Measurements from ENCODE around the gene INSL6.
"Not testable (repeated sequence)": the region's sequence is repeated elsewhere in the genome, so short reads cannot be mapped to it uniquely, and the experiment has no call there.

The INSL6 gene, protein sequence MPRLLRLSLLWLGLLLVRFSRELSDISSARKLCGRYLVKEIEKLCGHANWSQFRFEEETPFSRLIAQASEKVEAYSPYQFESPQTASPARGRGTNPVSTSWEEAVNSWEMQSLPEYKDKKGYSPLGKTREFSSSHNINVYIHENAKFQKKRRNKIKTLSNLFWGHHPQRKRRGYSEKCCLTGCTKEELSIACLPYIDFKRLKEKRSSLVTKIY

DNA sequence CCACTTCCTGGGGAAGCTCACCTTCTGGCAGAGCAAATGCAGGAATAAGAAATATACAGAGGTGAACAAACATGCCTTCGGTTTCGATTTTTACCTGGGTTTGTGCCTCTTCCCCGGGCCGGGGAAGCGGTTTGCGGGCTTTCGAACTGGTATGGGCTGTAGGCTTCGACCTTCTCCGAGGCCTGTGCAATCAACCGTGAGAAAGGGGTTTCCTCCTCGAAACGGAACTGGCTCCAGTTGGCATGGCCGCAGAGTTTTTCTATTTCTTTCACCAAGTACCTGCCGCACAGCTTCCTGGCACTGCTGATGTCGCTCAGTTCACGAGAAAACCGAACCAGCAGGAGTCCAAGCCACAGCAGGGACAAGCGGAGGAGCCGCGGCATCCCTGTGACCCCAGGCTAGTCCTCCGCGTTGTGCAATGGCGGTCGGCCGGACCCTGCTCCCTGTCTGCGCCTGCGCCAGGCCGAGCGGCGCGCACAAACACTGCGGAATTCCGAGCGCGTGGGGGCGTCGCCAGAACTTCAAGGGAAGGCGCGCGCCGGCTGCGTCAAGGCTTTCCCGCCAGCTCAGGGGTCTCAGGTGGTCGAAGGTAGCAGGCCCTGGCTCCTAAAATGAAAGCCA, at the start of gene INSL6:
Gene INSL6, minus strand, starts transcription at position 420 of the 621 bp plus-strand sequence. Its CDS starts 37 bp downstream, at position 383.
- DNase-seq (ENCODE audit: low read depth in 1 of 2, low spot score in 1 of 2) = no peak

DNA sequence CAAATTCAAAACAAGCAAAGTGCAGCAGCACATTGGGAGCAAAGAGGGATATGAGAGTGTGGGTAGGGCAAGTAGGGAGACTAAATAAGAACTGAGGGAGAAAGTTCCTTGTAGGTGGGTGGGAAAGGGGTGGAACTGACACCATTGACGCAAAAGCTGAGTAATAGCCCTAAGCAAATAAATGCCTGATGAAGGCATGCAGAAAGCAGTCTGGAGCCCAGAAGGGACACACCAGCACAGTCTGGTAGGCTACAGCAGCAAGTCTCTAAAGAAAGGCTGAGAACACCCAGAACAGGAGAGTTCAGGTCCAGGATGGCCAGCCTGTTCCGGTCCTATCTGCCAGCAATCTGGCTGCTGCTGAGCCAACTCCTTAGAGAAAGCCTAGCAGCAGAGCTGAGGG, 45.8 kb upstream of the INSL6 start, which contains the start of gene INSL4:
Gene INSL4, plus strand, starts transcription at position 208 of the 400 bp plus-strand sequence. Its CDS starts 105 bp downstream, at position 313.
- DNase-seq (ENCODE audit: low read depth in 1 of 2, low spot score in 1 of 2) = no peak

DNA sequence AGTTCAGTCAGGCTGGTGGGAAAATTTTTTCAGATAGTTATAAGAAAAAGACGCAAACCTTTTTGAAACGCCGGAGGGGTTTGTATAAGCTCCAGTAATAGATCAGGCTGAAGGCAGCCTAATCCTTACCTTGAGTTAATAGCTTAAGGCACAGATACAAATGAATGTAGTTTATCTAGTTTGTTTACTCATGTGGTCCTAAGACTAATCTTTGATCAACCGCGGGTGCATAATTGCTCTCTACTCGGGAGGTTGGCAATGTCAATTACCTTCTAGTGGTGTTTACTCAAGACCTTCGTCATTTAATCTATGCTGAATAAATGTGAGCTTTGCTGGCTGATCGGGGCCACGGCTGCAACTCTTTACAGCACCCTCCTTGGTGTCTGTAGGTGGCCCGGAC, 45.1 kb upstream of the INSL6 start:
- no peak for DNase-seq (ENCODE audit: low read depth in 1 of 2, low spot score in 1 of 2)

DNA sequence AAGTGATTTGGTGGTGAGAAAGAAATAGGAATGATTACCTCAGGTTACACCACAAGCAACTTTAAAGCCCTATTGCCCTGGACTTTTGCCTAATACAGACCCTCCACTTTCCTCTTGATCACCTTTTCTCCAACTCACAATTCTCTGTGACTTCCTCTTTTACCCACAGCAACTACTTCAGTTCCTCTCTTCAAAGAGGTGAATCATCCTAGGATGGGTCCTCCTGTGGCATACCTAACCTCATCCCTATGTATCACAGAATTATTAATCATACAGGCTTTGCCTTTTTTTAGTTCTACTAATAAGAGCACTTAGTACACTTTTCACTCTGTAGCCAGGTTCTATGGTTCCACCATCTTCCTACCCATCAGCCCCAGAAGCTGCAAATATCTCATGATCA, 19.6 kb upstream of the INSL6 start:
- no peak for DNase-seq (ENCODE audit: low read depth in 1 of 2, low spot score in 1 of 2)

DNA sequence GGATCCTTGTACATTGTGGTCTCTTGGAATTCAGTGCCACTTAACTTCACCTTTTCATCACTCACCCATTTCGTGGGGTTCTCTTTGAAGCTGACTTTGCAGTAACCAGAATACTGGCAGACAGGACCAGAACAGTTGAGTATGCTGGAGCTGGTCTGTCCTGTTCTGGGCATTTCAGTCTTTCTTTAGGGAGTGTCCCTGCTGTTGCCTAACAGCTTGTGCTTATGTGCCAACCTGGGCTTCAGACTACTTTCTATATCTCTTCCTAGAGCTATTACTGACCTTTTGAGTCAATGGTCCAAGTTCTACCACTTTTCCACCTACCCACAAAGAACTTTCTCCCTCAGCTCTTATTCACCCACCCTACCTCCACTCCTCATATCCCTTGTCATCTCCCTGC, 10.0 kb upstream of the INSL6 start:
- no peak for DNase-seq (ENCODE audit: low read depth in 1 of 2, low spot score in 1 of 2)

DNA sequence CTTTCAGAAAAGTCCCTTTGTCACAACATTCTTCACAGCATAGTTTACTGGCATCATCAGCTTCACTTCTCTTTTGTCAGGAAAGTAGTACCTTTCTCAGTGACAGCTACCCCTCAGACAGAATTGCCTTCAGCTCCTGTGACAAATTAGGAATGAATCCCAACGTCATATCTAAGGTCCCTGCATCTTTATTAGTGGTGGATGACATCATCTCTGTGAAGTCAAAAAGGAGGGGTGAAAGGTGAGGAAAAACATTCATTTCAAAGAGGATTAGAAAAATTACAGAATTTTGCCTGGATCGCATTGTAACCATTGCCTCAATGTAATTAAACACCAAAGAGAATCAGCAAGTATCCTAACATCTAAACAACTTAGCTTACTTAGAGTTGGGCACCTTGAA, 7.9 kb upstream of the INSL6 start:
- no peak for DNase-seq (ENCODE audit: low read depth in 1 of 2, low spot score in 1 of 2)

DNA sequence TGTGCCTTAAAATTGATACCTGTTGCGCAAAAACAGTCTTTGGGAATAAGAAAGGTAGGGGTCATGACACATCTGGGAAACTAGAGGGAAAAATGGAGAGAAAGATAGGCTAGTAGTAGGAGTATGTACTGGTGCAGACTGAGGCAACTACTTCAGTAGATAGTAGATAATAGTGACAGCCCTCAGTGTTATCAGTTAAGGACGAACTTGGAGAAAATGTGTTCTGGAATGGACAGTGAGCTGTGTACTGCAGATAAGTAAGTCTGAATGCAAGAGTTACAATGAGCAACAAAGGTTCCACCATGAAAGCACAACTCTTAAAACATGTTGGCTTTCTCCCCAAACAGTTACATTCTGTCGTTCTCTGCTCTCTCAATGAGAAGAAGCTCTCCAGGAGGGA, 6.5 kb upstream of the INSL6 start:
- no peak for DNase-seq (ENCODE audit: low read depth in 1 of 2, low spot score in 1 of 2)

DNA sequence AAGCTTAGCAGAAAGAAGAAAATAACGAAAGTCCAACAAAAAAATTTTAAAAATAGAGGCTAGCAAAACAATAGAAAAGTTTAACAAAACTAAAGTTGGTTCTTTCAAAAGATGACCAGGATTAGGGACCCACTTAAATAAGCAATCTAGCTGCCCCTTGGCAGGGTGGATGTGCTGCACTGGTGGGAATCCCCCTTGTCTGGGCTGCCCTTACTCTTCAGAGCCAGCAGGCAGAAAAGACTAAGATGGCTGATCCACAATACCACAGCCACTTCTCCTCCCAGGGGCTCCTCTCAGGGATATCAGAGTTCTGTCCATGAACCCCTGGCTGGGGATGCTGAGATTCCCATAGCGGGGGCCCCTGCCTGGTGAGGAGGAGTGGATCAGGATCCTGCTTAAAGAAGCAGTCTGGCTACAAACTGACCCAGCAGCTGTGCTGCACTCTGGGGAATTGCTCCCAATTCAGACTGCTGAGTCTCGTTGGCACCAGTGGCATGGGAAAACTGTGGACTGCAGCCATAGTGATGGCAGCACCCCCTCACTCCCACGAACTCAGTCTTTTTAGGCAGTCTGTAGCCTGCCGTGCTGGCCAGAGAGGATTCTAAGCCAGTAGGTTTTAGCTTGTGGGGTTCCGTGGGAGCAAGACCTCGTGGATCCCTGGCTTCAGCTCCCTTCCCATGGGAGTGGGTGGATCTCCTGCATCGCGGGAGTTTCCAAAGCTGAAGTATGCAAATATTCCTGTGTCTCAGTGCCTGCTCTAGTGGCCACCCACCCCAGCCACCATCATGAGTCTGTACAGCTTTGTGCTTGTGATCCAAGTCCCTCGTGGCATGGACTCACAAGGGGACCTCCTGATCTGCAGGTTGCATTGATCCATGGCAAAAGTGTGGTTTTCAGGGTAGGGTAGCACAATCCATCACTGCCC, 2.9 kb upstream of the INSL6 start:
- no peak for DNase-seq (ENCODE audit: low read depth in 1 of 2, low spot score in 1 of 2)

DNA sequence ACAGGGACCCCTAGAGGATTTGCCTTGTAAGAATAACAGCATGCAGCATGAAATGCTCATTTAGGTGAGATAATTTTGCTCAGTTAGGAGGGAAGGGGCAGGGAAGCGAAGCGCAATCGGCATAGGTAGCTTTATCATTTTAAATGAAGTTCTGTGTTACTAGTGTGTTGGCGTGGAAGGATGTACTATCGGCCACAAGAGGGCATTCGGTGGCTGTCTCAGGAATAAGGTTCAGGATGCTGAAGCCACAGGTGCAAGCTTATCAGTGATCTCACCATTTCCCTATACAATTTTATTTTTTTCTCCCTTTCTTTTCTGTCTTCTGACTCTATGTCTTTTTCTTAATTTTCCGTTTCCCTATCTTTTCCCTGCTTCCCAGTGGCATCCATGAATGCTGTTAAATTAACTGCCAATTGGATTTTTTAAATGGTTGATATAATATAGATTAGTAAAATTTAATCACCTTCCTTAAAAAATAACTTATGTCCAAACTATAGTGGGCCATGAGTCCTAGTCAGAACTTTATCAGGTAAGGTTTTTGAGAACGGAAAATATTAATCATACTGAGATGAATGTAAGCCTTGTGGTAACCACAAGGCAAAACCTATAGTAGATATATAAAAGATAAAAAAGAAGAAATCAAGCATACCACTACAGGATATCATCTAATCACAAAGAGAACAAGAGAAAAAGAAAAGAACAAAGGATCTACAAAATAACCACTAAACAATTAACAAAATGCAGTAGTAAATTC, 1.2 kb upstream of the INSL6 start:
- DNase-seq (ENCODE audit: low read depth in 1 of 2, low spot score in 1 of 2) = peak; percentile 13 to 55

DNA sequence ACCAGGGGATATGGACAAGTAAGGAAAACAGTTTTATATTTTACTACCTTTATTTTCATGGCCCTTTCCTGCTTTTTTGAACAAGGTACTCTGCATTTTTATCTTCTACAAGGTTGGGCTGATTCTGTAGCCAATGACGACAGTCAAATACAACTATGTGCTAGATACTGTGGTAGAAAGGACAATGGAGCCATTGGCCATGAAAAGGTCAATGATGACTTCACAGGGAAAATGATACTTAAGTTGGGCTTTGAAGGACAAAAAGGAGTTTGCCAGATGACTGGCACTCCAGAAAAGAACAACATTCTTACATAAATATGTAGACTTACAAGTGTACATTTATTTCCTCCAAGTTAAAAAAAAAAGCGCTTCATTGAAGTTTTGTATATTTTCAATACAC, 663 bp downstream of the INSL6 start:
- DNase-seq (ENCODE audit: low read depth in 1 of 2, low spot score in 1 of 2) = no peak

DNA sequence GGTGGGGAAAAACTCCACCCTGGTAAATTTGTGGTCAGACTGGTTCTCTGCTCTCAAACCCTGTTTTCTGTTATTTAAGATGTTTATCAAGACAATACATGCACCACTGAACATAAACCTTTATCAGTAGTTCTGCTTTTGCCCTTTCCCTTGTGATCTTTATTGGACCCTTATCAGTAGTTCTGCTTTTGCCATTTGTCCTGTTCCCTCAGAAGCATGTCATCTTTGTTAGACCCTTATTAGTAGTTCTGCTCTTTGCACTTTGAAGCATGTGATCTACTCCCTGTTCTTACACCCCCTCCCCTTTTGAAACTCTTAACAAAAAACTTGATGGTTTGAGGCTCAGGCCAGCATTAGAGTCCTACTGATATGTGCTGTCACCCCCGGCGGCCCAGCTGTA, 4.8 kb downstream of the INSL6 start:
- not testable (repeated sequence) for DNase-seq (ENCODE audit: low read depth in 1 of 2, low spot score in 1 of 2)

DNA sequence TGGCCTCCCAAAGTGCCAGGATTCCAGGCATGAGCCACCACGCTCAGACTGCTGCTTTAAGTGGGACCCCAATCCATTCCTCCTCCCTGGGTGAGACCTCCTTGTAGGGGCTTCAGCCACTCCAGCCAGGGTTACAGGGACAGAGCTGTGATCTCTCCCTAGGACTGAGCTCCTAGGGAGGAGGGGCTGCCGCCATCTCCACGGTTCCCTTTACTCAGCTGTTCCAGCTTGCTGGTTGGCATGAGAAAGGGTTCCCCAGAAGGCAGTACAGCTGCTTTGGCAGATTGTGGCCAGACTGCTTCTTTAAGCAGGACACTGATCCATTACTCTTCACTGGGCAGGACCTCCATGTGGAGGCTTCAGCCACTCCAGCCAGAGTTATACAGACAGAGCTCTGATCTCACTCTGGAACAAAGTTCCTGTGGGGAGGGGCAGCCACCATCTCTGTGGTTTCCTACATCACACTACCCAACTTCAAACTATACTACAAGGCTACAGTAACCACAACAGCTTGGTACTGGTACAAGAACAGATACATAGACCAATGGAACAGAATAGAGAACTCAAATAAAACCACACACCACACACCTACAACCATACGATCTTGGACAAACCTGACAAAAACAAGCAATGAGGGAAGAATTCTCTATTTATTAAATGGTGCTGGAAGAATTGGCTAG, 7.2 kb downstream of the INSL6 start:
- no peak for DNase-seq (ENCODE audit: low read depth in 1 of 2, low spot score in 1 of 2)

DNA sequence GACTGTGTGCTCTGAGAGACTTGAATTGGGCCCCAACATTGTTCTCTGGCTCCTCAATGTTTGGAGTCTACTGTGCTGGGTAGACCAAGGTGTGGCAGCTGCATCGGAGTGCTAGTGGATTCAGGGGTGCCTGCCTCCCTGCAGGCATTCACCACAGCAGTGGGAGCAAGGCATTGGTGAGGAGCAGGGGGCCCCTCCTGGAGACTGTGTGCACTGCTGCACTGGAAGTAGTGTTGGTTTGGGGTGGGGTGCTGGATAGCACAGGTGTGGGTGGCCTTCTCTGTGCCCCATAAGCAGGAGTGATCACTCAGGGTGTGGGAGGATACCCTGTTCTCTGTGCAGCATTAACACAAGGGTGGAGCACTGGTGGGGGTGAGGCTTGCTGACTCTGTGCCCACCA, 39.2 kb downstream of the INSL6 start:
- no peak for DNase-seq (ENCODE audit: low read depth in 1 of 2, low spot score in 1 of 2)

DNA sequence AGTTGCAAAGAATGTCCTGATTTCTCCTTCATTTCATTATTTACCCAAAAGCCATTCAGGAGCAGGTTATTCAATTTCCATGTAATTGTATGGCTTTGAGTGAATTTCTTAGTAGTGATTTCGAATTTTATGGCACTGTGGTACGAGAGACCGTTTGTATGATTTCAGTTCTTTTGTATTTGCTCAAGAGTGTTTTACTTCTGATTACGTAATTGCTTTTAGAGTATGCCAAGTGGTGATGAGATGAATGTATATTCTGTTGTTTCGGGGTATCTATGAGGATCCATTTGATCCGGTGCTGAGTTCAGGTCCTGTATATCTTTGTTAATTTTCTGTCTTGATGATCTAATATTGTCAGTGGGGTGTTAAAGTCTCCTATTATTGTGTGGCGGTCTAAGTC, 41.2 kb downstream of the INSL6 start:
- DNase-seq (ENCODE audit: low read depth in 1 of 2, low spot score in 1 of 2) = no peak

DNA sequence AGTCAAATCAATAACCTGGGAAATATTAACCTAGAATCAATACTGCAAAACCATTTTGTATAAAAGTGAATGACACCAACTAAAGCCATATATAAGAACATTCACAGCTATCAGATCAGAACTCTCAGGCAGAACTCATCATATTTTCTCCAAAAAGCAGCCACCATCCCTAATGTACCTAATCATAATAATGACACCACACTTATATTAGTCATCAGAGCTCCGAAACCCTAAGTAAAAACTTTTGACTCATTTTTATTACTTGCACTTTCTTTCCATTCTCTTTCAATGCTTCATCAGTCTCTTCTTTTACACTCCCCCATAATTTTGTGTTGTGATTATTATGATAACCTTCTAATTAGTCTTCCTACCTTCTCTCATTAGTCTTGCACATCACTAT, 45.3 kb downstream of the INSL6 start:
- no peak for DNase-seq (ENCODE audit: low read depth in 1 of 2, low spot score in 1 of 2)

DNA sequence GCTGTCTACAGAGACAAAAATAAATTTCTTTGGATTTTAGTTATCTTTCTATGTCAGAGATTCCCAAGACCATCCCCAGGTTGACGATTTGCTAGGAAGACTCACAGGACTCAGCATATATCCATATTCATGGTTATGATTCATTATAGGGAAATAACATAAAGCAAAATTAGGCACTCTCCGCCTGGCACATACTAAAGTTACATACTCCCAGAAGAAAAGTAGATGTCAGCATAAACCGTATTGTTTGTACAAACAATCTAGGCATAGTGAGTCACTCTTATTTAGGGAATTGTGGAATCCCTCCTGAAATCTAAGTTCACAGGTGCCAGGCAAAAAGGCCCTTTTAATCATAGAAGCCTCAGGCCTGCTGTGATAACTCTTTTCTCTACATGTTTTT, 62.9 kb downstream of the INSL6 start:
- DNase-seq (ENCODE audit: low read depth in 1 of 2, low spot score in 1 of 2) = no peak

DNA sequence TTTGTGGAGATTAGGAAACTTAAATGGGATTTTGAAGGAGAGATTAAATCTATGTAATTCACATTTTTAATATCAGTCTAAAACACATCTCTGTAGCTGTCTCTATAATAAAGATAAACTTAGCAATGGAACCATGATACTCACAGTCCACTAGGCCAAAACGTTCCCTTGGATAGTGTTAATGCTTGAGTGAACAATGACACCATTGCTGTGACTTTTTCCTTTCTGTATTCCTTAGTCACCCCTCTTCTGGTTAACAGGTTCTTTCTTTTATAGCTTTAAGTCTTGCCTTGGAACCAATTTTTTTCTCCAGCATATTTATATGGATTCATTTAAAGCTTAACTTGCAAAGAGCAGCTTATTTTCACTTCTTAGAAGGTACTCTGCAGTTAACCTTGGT, 63.3 kb downstream of the INSL6 start:
- no peak for DNase-seq (ENCODE audit: low read depth in 1 of 2, low spot score in 1 of 2)

DNA sequence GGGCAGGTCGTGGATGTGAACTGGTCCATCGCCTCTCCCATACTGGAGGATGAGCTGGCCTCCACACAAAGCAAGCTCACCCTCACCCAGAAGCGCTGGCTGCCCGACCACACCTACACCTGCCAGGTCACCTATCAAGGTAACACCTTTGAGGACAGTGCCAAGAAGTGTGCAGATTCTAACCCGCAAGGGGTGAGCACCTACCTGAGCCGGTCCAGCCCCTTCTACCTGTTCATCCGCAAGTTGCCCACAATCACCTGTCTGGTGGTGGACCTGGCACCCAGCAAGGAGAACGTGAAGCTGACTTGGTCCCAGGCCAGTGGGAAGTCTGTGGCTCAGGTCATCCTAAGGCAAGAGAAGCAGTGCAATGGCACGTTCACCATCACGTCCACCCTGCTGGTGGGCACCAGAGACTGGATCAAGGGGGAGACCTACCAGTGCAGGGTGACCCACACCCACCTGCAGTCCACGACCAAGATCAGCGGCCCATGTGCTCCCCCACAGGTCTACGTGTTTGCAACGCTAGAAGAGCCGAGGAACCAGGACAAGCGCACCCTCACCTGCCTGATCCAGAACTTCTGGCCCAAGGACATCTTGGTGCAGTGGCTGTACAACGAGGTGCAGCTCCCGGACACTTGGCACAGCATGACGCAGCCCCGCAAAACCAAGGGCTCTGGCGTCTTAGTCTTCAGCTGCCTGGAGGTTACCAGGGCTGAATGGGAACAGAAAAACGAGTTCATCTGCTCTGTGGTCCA, 71.3 kb downstream of the INSL6 start:
- DNase-seq (ENCODE audit: low read depth in 1 of 2, low spot score in 1 of 2) = no peak

Data from activated CD4-positive, alpha-beta T cell treated with anti-CD3 and anti-CD28 coated beads, Interleukin-2, amount 50 U/mL, for 24 hours (primary cell).